NCI-H748 (cell line): ENCODE measurements around the gene PCDHGA7.
"Not testable (repeated sequence)": the region's sequence is repeated elsewhere in the genome, so short reads cannot be mapped to it uniquely, and the experiment has no call there.

Source experiments
- DNase-seq: peaks from one replicate; lab custom pipeline; 2025; ENCODE audit not compliant: unreplicated experiment; lab: John Stamatoyannopoulos, UW

PCDHGA7 gene

GRCh38 chr5:141422742-141423291 lies 40.3 kb downstream of the PCDHGA7 start:
- no peak for DNase-seq

GRCh38 chr5:141427783-141428426 lies 45.4 kb downstream of the PCDHGA7 start:
- DNase-seq: no peak

GRCh38 chr5:141430332-141431113 lies 48.0 kb downstream of the PCDHGA7 start, which contains the start of gene PCDHGA12:
Gene PCDHGA12 (plus strand): TSS chr5:141430507. CDS start chr5:141430760, 253 bp downstream.
- no peak for DNase-seq

- no peak for DNase-seq
Measured at GRCh38 chr5:141431286-141431685, 48.7 kb downstream of the PCDHGA7 start.

GRCh38 chr5:141432308-141432707 lies 49.8 kb downstream of the PCDHGA7 start:
- DNase-seq: not testable (repeated sequence)

- DNase-seq: not testable (repeated sequence)
Measured at GRCh38 chr5:141432726-141433125, 50.2 kb downstream of the PCDHGA7 start.

GRCh38 chr5:141434006-141434405 lies 51.5 kb downstream of the PCDHGA7 start:
- DNase-seq: no peak
